IMR-90 (cell line): ENCODE measurements around the gene MTA3. TPM values are rescaled to one million over a fixed set of nuclear protein-coding genes. Genes with fewer than 3 reads are reported as not detected.

ENCODE experiments used
- microRNA-seq, 2 experiments: library from miRNA; stranded (forward) in 1 of 2; unstranded in 1 of 2; fragments of 10-50 nt in 1 of 2; fragments of <30 nt in 1 of 2; gene quantifications in 1 of 2; microRNA quantifications in 1 of 2; one replicate each; pipeline versions ENCODE3 to v1.1.0; 2013 to 2020; ENCODE audit not compliant: insufficient read depth in 1 of 2, insufficient read length in 1 of 2, unreplicated experiment in 1 of 2
- polyA plus RNA-seq, 3 experiments: library from polyadenylated mRNA; depleted of rRNA; stranded (reverse); fragments of >200 nt; gene quantifications; 2 replicates each; pipeline ENCODE4 v1.2.3, GENCODE V29; 2012; ENCODE audit warnings: low replicate concordance in 1 of 3
- small RNA-seq, 5 experiments: library from RNA; depleted of rRNA; stranded (forward); fragments of <200 nt; gene quantifications; one replicate each; pipeline ENCODE3, GENCODE V24; 2012
- total RNA-seq: library from RNA; depleted of rRNA; stranded (reverse); fragments of >200 nt; gene quantifications from 2 replicates; pipeline ENCODE4 v1.2.3, GENCODE V29; 2012; rRNA removed

Gene MTA3
- total and polyA plus RNA-seq, 2 of the 4 experiments (the other 2 are of a cell fraction): 31.9 to 34.3 TPM

Small RNA genes within 50 kb of the gene (microRNA-seq; reads per million reads assigned to microRNA genes)
- gene AC074375.1 (ENCODE audit: insufficient read depth, insufficient read length): not detected
- gene RNU6-137P (ENCODE audit: insufficient read depth, insufficient read length): not detected

Small RNA genes within 50 kb of the gene (small RNA-seq; reads per million reads assigned to genes)
- 0 reads per million in 5 experiments for gene AC074375.1
- 0 reads per million in 5 experiments for gene RNU6-137P

Other genes starting within 250 kb of the MTA3 start
- 123 and 192 TPM in 2 replicates for gene COX7A2L, start 207.4 kb upstream of the MTA3 start, total RNA-seq
- 97.5 and 132 TPM in 2 replicates for gene COX7A2L, start 207.4 kb upstream of the MTA3 start, polyA plus RNA-seq (2012; rRNA removed)
- gene KCNG3, start 74.7 kb upstream of the MTA3 start, total RNA-seq: under 0.01 TPM in 1 of 2 replicates, not detected in the other
- gene KCNG3, start 74.7 kb upstream of the MTA3 start, polyA plus RNA-seq (2012; rRNA removed): not detected in 2 replicates
- not detected in 2 replicates for gene OXER1, start 195.5 kb downstream of the MTA3 start, total RNA-seq
- gene OXER1, start 195.5 kb downstream of the MTA3 start, polyA plus RNA-seq (2012; rRNA removed): not detected in 2 replicates
- 0.18 TPM in 1 of 2 replicates, not detected in the other for gene HAAO, start 224.0 kb downstream of the MTA3 start, total RNA-seq
- 0.05 and 0.09 TPM in 2 replicates for gene HAAO, start 224.0 kb downstream of the MTA3 start, polyA plus RNA-seq (2012; rRNA removed)